SK-N-SH (cell line): ENCODE measurements around the gene SOX11. TPM values are rescaled to one million over a fixed set of nuclear protein-coding genes. Genes with fewer than 3 reads are reported as not detected.

Source experiments
- CTCF ChIA-PET: fragments of 300-600, 350-600 bp; formaldehyde crosslinking; extraction: SDS; loops from one replicate; lab custom pipeline; 2021; lab: Yijun Ruan, JAX
- POLR2A ChIA-PET: fragments of 350-600 bp; sonication (Branson Sonifier 250); formaldehyde crosslinking; extraction: SDS; loops from one replicate; lab custom pipeline; 2020; ENCODE audit warnings: antibody characterized with exemption, inconsistent platforms; lab: Yijun Ruan, JAX
- DNase-seq: peaks from one replicate; pipeline ENCODE4 v3.0.0; 2012
- H2AFZ ChIP-seq: fragments of 200-600 bp; sonication (generic); 2 replicates; pipeline ENCODE4 v1.8.1; 2016; ENCODE audit warnings: antibody characterized with exemption, mild to moderate bottlenecking, low read depth
- H3F3A ChIP-seq: fragments of 200-600 bp; sonication (generic); replicated peaks from 2 replicates; pipeline ENCODE3; 2016; ENCODE audit warnings: antibody characterized with exemption, mild to moderate bottlenecking; ENCODE audit not compliant: insufficient read depth
- H3K27ac ChIP-seq, 2 experiments: fragments of 200-500 bp in 1 of 2; fragments of 200-600 bp in 1 of 2; sonication (Bioruptor generic) in 1 of 2; sonication (generic), shearing (Covaris generic) in 1 of 2; 2 replicates each; pipeline versions ENCODE4 v1.5.1 to v1.6.1; 2014 to 2016; ENCODE audit warnings: low read depth in 2 of 2, inconsistent platforms in 1 of 2, low read length in 1 of 2, mild to moderate bottlenecking in 1 of 2, mixed read lengths in 1 of 2
- H3K27me3 ChIP-seq: fragments of 200-600 bp; sonication (generic), shearing (Covaris generic); 2 replicates; pipeline ENCODE4 v1.6.1; 2016; ENCODE audit warnings: mixed run types; ENCODE audit not compliant: insufficient read depth
- H3K36me3 ChIP-seq, 2 experiments: fragments of 200-500 bp in 1 of 2; fragments of 200-600 bp in 1 of 2; sonication (Bioruptor generic) in 1 of 2; sonication (generic) in 1 of 2; replicated peaks in 1 of 2; 2 replicates each; pipeline versions ENCODE3 to v1.5.1; 2014 to 2016; ENCODE audit warnings: low read length in 1 of 2, mild to moderate bottlenecking in 1 of 2; ENCODE audit not compliant: insufficient read depth in 2 of 2, control insufficient read depth in 1 of 2
- H3K4me1 ChIP-seq, 2 experiments: fragments of 200-500 bp in 1 of 2; fragments of 200-600 bp in 1 of 2; sonication (Bioruptor generic) in 1 of 2; sonication (generic), shearing (Covaris generic) in 1 of 2; 2 replicates each; pipeline versions ENCODE4 v1.5.1 to v1.6.1; 2014 to 2016; ENCODE audit warnings: low read depth in 1 of 2, low read length in 1 of 2, mixed run types in 1 of 2; ENCODE audit not compliant: insufficient read depth in 2 of 2, control insufficient read depth in 1 of 2
- H3K4me2 ChIP-seq: fragments of 200-600 bp; sonication (generic), shearing (Covaris generic); 2 replicates; pipeline ENCODE4 v1.6.1; 2017; ENCODE audit warnings: mixed run types
- H3K4me3 ChIP-seq, 2 experiments: fragments of 200-500 bp in 1 of 2; fragments of 200-600 bp in 1 of 2; sonication (Bioruptor generic) in 1 of 2; sonication (generic), shearing (Covaris generic) in 1 of 2; 2 replicates each; pipeline versions ENCODE4 v1.5.1 to v1.8.1; 2014 to 2016; ENCODE audit warnings: low read depth in 2 of 2, inconsistent platforms in 1 of 2, low read length in 1 of 2, mild to moderate bottlenecking in 1 of 2, mixed read lengths in 1 of 2, moderate library complexity in 1 of 2
- H3K79me2 ChIP-seq: fragments of 200-600 bp; sonication (generic); 2 replicates; pipeline ENCODE4 v1.8.1; 2017; ENCODE audit warnings: mild to moderate bottlenecking; ENCODE audit not compliant: insufficient read depth
- H3K9ac ChIP-seq: fragments of 200-600 bp; sonication (generic); 2 replicates; pipeline ENCODE4 v1.6.1; 2017; ENCODE audit warnings: mixed run types
- H3K9me2 ChIP-seq: fragments of 200-600 bp; sonication (generic); 2 replicates; pipeline ENCODE4 v1.6.1; 2017; ENCODE audit warnings: mixed run types
- H3K9me3 ChIP-seq: fragments of 200-600 bp; sonication (generic); 2 replicates; pipeline ENCODE4 v1.6.1; 2017; ENCODE audit warnings: mixed run types, mild to moderate bottlenecking, moderate library complexity
- H4K20me1 ChIP-seq: fragments of 200-600 bp; sonication (generic); 2 replicates; pipeline ENCODE4 v1.6.1; 2017; ENCODE audit warnings: mild to moderate bottlenecking, mixed run types; ENCODE audit not compliant: insufficient read depth
- CHD2 ChIP-seq: fragments of 150-350 bp; IDR thresholded peaks from 2 replicates; pipeline ENCODE4 v1.6.1; 2018; ENCODE audit warnings: low read length; ENCODE audit not compliant: partially characterized antibody
- ELF1 ChIP-seq: IDR thresholded peaks from 2 replicates; pipeline ENCODE4 v1.4.0; 2012
- FOXJ3 ChIP-seq: sonication (generic); formaldehyde crosslinking; IDR thresholded peaks from 2 replicates; pipeline ENCODE4 v1.5.1; 2020; ENCODE audit warnings: mild to moderate bottlenecking, missing genetic modification reagents
- FOXM1 ChIP-seq: IDR thresholded peaks from 2 replicates; pipeline ENCODE4 v1.4.0; 2012; ENCODE audit warnings: low read depth, mild to moderate bottlenecking
- GABPA ChIP-seq: IDR thresholded peaks from 2 replicates; pipeline ENCODE4 v1.4.0; 2012; ENCODE audit warnings: low read depth, mild to moderate bottlenecking
- MEF2A ChIP-seq: IDR thresholded peaks from 2 replicates; pipeline ENCODE4 v1.4.0; 2012; ENCODE audit warnings: low read depth, borderline replicate concordance
- MXI1 ChIP-seq: IDR thresholded peaks from 2 replicates; pipeline ENCODE4 v1.6.1; 2012; ENCODE audit warnings: mild to moderate bottlenecking, low read depth, low read length, improper control_type of control experiment
- NFIC ChIP-seq: IDR thresholded peaks from 2 replicates; pipeline ENCODE4 v1.4.0; 2012; ENCODE audit warnings: borderline replicate concordance
- POLR2AphosphoS5 ChIP-seq: IDR thresholded peaks from 2 replicates; pipeline ENCODE4 v1.6.1; 2012; ENCODE audit warnings: low read depth, low read length
- RXRA ChIP-seq: IDR thresholded peaks from 2 replicates; pipeline ENCODE4 v1.4.0; 2012; ENCODE audit warnings: low read depth, mild to moderate bottlenecking, borderline replicate concordance
- SIN3A ChIP-seq: IDR thresholded peaks from 2 replicates; pipeline ENCODE4 v1.6.1; 2012; ENCODE audit warnings: low read depth, mild to moderate bottlenecking, low read length, moderate library complexity, borderline replicate concordance
- TAF1 ChIP-seq: IDR thresholded peaks from 2 replicates; pipeline ENCODE4 v1.6.1; 2012; ENCODE audit warnings: low read depth, mild to moderate bottlenecking, low read length, moderate library complexity, borderline replicate concordance
- YY1 ChIP-seq: IDR thresholded peaks from 2 replicates; pipeline ENCODE4 v1.4.0; 2012; ENCODE audit warnings: low read depth, mild to moderate bottlenecking
- WGBS: methylation state at CpG from one replicate; pipeline ENCODE4 v1.1.6; 2017; ENCODE audit warnings: low lambda C conversion rate; 5-methylcytosine and 5-hydroxymethylcytosine counted together
- polyA plus RNA-seq, 3 experiments: library from polyadenylated mRNA; depleted of rRNA; stranded (reverse); fragments of >200 nt; gene quantifications; 2 replicates each; pipeline ENCODE4 v1.2.3, GENCODE V29; 2012
- TF ChIP-seq, protein P1 (sequence below): IDR thresholded peaks from 2 replicates; pipeline ENCODE4 v1.6.1; 2012; ENCODE audit warnings: mild to moderate bottlenecking, low read depth, low read length, moderate library complexity
- TF ChIP-seq, protein P2 (sequence below): IDR thresholded peaks from 2 replicates; pipeline ENCODE4 v1.4.0; 2012; ENCODE audit warnings: low read depth, borderline replicate concordance
- TF ChIP-seq, protein P3 (sequence below): fragments of 150-350 bp; IDR thresholded peaks from 2 replicates; pipeline ENCODE4 v1.6.1; 2017; ENCODE audit warnings: antibody characterized with exemption, low read length, low read depth, borderline replicate concordance
- TF ChIP-seq, protein P4 (sequence below): IDR thresholded peaks from 2 replicates; pipeline ENCODE4; 2012

SOX11 gene
- polyA plus RNA-seq, 1 of the 3 experiments (the other 2 are of a cell fraction) = 3.4 TPM

DNA sequence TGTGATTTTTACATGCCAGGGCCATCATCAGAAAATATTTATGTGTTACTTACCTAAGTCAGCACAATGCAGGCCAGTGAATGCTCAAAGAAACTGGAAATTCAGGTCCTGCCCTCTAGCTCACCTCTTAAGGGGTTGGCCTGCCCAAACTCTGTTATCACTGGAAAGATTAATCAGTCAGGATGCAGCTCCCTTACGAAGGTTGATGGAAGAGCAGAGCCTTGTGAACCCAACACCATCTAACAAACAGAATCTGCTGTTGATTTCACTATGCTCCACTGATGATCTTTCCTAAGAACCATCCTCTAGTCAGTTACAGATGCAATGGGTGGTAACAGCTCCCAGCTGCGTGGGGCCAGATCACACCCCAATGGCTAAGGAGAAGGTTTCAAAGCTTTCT, 38.2 kb downstream of the SOX11 start:
- Histone ChIP-seq H3K4me2 (no peak overlapping the region), H3K9me3 (no peaks in the 10 kb centered on the region), H3K9ac (no peak overlapping the region), H4K20me1 (no peaks in the 10 kb centered on the region), H2AFZ (no peak overlapping the region), H3K4me3 (no peak overlapping the region), H3K4me1 (peaks cover 0 to 3% of the 10 kb centered on the region in 2 experiments; a peak in 1 of 4 replicates), H3K9me2 (no peaks in the 10 kb centered on the region), H3K27ac (no peak overlapping the region), H3F3A (no peaks in the 10 kb centered on the region), H3K79me2 (no peaks in the 10 kb centered on the region), H3K27me3 (no peaks in the 10 kb centered on the region), H3K36me3 (no peaks in the 10 kb centered on the region)
- DNase-seq = no peak
- CTCF ChIA-PET = interaction anchor here (0.8 kb wide), 1 partner anchor 203 kb away, joined by 3 read pairs; no protein-coding TSS in a partner anchor
- TF ChIP-seq CHD2 (no peak), SIN3A (no peak), GABPA (no peak), FOXM1 (no peak), FOXJ3 (CRISPR knock-in tag) (no peak), ELF1 (no peak), MXI1 (no peak), RXRA (no peak)
- TF ChIP-seq, protein P1, sequence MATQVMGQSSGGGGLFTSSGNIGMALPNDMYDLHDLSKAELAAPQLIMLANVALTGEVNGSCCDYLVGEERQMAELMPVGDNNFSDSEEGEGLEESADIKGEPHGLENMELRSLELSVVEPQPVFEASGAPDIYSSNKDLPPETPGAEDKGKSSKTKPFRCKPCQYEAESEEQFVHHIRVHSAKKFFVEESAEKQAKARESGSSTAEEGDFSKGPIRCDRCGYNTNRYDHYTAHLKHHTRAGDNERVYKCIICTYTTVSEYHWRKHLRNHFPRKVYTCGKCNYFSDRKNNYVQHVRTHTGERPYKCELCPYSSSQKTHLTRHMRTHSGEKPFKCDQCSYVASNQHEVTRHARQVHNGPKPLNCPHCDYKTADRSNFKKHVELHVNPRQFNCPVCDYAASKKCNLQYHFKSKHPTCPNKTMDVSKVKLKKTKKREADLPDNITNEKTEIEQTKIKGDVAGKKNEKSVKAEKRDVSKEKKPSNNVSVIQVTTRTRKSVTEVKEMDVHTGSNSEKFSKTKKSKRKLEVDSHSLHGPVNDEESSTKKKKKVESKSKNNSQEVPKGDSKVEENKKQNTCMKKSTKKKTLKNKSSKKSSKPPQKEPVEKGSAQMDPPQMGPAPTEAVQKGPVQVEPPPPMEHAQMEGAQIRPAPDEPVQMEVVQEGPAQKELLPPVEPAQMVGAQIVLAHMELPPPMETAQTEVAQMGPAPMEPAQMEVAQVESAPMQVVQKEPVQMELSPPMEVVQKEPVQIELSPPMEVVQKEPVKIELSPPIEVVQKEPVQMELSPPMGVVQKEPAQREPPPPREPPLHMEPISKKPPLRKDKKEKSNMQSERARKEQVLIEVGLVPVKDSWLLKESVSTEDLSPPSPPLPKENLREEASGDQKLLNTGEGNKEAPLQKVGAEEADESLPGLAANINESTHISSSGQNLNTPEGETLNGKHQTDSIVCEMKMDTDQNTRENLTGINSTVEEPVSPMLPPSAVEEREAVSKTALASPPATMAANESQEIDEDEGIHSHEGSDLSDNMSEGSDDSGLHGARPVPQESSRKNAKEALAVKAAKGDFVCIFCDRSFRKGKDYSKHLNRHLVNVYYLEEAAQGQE = no peak
- TF ChIP-seq, protein P2, sequence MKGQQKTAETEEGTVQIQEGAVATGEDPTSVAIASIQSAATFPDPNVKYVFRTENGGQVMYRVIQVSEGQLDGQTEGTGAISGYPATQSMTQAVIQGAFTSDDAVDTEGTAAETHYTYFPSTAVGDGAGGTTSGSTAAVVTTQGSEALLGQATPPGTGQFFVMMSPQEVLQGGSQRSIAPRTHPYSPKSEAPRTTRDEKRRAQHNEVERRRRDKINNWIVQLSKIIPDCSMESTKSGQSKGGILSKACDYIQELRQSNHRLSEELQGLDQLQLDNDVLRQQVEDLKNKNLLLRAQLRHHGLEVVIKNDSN = no peak
- TF ChIP-seq, protein P3, sequence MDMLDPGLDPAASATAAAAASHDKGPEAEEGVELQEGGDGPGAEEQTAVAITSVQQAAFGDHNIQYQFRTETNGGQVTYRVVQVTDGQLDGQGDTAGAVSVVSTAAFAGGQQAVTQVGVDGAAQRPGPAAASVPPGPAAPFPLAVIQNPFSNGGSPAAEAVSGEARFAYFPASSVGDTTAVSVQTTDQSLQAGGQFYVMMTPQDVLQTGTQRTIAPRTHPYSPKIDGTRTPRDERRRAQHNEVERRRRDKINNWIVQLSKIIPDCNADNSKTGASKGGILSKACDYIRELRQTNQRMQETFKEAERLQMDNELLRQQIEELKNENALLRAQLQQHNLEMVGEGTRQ = no peak
- 23% methylated on average over 2 of the region's 2 CpGs for WGBS
- POLR2A ChIA-PET = interaction anchor here (0.5 kb wide), 1 partner anchor 146 kb away, joined by 3 read pairs; no protein-coding TSS in a partner anchor

DNA sequence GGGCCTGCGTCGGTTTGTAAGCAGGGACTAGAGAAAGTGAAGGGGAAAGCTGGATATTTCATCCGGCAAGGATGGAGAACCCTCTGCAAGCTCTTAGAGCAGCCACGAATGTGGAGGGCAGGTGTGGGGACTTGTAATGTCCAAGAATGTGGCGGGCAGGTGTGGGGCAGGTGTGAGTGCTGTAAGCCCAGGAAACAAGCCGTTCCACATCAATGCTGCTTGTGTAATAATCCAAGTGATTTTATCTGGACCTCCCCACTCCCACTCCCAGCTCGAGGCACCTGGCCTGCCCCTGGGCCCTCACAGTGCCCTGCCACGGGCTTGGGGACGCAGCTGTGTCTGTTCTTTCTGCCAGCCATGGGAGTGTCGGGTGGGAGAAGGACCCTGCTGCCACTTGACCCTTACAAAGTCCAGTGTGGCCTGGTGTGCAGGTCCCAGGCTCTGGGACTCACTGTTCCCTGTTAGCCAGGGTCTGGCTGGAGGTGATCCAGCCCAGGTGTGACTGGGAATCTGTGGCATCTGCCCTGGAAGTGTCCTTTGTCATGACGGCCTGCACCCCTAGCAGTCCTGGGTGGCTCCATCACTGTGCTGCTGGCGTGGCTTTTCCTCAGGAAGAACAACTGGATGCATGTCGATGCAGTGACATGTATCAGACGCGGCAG, 42.8 kb downstream of the SOX11 start:
- Histone ChIP-seq H3K9ac (no peak overlapping the region), H3K4me1 (peaks cover 0 to 3% of the 10 kb centered on the region in 2 experiments; a peak in 1 of 4 replicates), H3K4me2 (no peak overlapping the region), H3K27me3 (no peaks in the 10 kb centered on the region), H3K36me3 (no peaks in the 10 kb centered on the region), H3K9me2 (no peaks in the 10 kb centered on the region), H3K9me3 (no peaks in the 10 kb centered on the region), H3K27ac (no peak overlapping the region), H2AFZ (no peak overlapping the region), H3K79me2 (no peaks in the 10 kb centered on the region), H3F3A (no peaks in the 10 kb centered on the region), H3K4me3 (no peak overlapping the region), H4K20me1 (no peaks in the 10 kb centered on the region)
- TF ChIP-seq YY1 = no peak
- no peak for TF ChIP-seq TAF1
- TF ChIP-seq, protein P3 = no peak
- no peak for TF ChIP-seq NFIC
- TF ChIP-seq, protein P4, sequence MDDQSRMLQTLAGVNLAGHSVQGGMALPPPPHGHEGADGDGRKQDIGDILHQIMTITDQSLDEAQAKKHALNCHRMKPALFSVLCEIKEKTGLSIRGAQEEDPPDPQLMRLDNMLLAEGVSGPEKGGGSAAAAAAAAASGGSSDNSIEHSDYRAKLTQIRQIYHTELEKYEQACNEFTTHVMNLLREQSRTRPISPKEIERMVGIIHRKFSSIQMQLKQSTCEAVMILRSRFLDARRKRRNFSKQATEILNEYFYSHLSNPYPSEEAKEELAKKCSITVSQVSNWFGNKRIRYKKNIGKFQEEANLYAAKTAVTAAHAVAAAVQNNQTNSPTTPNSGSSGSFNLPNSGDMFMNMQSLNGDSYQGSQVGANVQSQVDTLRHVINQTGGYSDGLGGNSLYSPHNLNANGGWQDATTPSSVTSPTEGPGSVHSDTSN = no peak
- TF ChIP-seq MEF2A = no peak
- TF ChIP-seq GABPA = no peak
- no peak for TF ChIP-seq POLR2AphosphoS5
- TF ChIP-seq SIN3A = no peak
- DNase-seq = no peak
- ChIA-PET CTCF (no interaction called here), POLR2A (no interaction called here)
- WGBS = 57% methylated on average over 11 of the region's 15 CpGs
